Posterior vena cava (tissue), 2 donors: Measurements from ENCODE around the gene HOXA7. TPM values are rescaled to one million over a fixed set of nuclear protein-coding genes. Genes with fewer than 3 reads are reported as not detected.

ENCODE experiments used
- DNase-seq: peaks from one replicate; pipeline ENCODE4 v3.0.0-alpha.2; 2020; ENCODE audit warnings: low spot score
- intact Hi-C, 2 donors: fragments of 100-400 bp; cut with DNase I; formaldehyde crosslinking; loops; one replicate each; pipeline versions ENCODE4 v1.14.1 to v1.14.2; 2022 to 2023
- microRNA-seq, 2 donors: library from miRNA; unstranded; fragments of <30 nt; microRNA quantifications; one replicate each; pipeline ENCODE4 v1.2.0, GENCODE V29; 2020 to 2021; ENCODE audit warnings: borderline microRNAs expressed in 2 of 2
- total RNA-seq, 2 donors: library from RNA; stranded (reverse); fragmentation: NEBNext Ultra II Directional; extraction: Animal tissue kit (Norgen Biotek cat#: 25700); gene quantifications; one replicate each; pipeline ENCODE4 v1.2.1, GENCODE V29; 2021
- donor health status: DM: yes; HTN: yes; CAD: no.
- donor health status: DM: yes; HTN: yes; CAD: no.

HOXA7 gene
- total RNA-seq, 2 donors from 2014 or later = 6.2 to 6.7 TPM

- DNase-seq = peak; percentile 86
- intact Hi-C loops = no loop called here
These were observed 47.9 kb downstream of the HOXA7 start for GRCh38 chr7:27108390-27109127.

DNA sequence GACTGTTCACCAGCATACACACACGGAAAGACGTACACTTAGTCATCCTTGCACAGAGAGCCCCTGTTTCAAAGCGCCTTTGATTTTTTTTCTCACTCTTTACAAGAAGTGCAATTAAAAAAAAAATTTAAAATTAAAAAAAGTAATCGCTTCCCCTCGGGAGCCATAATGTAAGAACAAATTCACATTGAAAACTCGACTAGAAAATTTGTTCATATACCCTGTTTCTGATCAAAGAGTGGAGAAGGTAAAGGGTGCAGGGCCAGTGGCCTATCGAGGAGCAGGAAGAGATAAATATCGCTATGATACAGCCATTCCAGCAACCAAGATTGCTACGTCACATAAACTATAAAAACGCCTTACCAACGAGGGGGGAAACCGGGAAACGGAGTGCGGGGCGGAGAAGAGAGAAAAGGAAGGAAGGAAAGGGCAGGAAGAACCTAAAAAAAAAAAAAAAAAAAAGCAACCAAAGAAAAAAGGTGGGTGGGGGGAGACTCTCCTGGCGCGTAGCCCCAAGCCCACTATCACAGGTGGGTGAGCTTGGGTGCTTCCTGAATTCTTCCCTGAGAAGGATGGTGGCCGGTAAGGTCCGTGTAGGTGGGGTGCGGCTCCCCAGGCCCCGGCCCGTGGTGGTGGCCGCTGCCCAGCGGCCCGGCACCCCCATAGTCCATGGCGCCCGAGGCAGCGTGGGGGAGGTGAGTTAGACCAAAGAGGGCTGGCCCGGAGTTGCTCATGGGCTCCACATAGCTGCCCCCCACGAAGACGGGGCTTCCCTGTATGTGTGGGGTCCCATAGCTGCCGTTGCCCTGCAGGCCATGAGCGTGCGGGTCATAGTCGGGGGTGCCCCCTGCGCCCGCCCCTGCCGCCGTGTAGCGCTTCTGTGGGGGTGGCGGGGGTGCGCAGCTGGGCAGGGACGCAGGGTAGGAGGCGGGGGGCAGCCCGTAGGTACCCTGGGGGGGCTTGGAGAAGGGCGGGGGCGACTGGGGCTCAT, 48.8 kb downstream of the HOXA7 start:
- intact Hi-C loops = no loop called here
- no peak for DNase-seq

DNA sequence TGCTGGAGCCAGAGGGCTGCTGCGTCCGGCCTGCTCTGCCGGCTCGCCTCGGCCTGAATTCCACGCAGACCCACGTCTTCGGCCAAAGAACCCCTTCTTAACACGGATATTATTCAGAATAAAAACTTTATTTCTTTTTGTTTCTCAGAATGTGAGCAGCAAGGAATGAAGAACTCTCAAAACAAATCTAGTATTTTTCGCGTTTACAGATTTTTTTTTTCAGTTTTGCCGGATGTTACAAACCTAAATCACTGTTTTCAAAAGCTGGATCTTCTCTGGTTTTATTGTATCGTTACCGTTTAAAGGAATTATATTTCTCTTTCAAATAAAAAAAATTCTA, 49.6 kb downstream of the HOXA7 start:
- intact Hi-C loops = no loop called here
- DNase-seq = no peak

DNA sequence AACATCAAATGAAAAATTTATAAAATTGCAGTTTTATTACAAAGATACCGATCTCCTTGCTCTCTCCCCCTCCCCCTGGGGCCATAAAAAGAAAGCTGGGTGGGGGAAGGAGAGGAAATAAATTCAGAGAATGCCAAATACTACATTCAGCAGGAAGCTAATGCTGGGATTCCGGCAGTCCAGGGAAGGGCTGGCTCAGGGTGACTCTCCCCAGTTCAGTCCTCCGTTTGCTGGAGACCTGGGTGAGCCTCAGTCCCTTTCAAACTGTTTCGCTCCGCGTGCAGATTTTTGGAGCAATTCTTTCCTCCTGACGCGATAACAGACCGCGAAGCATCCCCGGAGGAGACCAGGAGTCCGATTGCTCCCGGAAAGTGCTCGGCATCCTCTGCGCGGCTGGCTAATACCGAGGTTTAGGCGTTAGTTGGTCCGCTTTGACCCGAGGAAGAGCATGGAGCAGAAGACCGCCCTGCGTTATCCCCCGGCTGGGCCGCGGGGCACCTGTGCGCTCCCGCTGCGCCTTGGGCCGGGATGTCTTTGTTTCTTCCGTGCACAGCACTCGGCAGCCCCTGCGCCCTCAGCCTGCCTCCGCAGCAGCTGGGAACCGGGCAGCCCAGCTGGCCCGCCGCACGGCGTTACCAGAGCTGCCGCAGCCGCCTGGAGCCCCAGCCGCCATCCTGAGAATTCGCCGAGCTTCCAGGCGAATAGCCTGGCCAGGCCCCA, 50.1 kb downstream of the HOXA7 start:
- DNase-seq = no peak

DNA sequence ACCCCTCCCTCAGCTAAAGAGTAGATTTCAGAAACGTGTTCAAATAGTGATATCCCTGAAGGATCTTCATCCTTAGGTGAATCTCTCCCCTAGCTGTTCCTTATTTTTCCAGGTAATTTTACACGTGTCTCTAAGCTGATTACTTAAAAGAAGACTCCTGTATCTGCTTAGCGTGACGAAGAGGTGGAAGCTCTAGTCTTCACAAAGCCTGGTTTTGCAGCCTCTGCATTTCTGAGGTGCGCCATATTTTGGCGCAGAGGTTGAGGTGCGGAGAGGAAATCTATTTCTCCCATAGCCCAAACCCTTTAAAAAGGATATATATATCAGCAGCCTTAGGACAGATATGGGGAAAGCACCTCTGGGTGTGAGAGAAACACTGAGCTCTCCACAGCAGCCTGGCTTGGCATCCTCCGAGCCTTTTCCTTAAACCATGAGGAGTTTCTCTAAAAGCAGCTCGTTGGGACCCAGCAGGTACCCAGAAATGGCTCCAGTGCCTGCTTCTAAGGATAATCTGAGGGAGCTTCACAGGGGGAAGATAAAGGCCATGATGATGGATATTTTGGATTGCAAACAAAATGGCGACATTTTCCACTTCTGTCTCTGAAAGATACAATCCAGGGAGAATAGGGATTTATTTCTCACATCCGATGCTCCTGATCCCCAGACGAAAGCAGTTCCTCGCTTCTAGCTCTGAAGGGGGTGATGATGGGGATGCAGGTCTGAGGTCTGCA, 51.0 kb downstream of the HOXA7 start:
- DNase-seq = no peak
- intact Hi-C loops = no loop called here

More for the DNA sequence above, 50.1 kb downstream of the HOXA7 start:
- intact Hi-C loops = no loop called here

GRCh38 chr7:27104341-27105058, 52.0 kb downstream of the HOXA7 start:
- DNase-seq = no peak
- intact Hi-C loops = no loop called here

Small RNA genes lying within 50 kb of the gene (microRNA-seq; reads per million reads assigned to microRNA genes)
- 2,220 to 2,723 reads per million in 2 donors for gene MIR196B

Other genes starting within 250 kb of the HOXA7 start
- gene HOXA1, start 60.7 kb downstream of the HOXA7 start, total RNA-seq = under 1 TPM; 0.71 to 0.97 TPM
- gene HOXA2, start 54.0 kb downstream of the HOXA7 start, total RNA-seq = 1 to 10 TPM; 1.3 to 2.0 TPM
- 1 to 10 TPM; 6.2 to 9.5 TPM for gene HOXA4, start 25.9 kb downstream of the HOXA7 start, total RNA-seq
- 10 to 100 TPM; 11.3 to 17.6 TPM for gene HOXA5, start 13.0 kb downstream of the HOXA7 start, total RNA-seq
- gene HOXA6, start 8.9 kb downstream of the HOXA7 start, total RNA-seq = 1 to 10 TPM; 8.6 to 9.1 TPM
- 1 to 10 TPM; 7.2 to 9.3 TPM for gene HOXA3, start 4.1 kb downstream of the HOXA7 start, total RNA-seq
- 1 to 10 TPM; 7.4 TPM for gene HOXA9, start 8.9 kb upstream of the HOXA7 start, total RNA-seq
- 1 to 10 TPM; 8.9 to 9.2 TPM for gene HOXA10, start 17.6 kb upstream of the HOXA7 start, total RNA-seq
- 1 to 10 TPM in 1 of 2 donors, under 1 TPM in 1; 0.51 to 1.1 TPM for gene HOXA11, start 28.6 kb upstream of the HOXA7 start, total RNA-seq
- gene HOXA13, start 43.4 kb upstream of the HOXA7 start, total RNA-seq = under 1 TPM in 1 of 2 donors, not detected in 1; 0.14 TPM
- not detected for gene EVX1, start 86.1 kb upstream of the HOXA7 start, total RNA-seq